Testis (tissue), 3 donors: Measurements from ENCODE around the gene MAP3K20. TPM values are rescaled to one million over a fixed set of nuclear protein-coding genes. Genes with fewer than 3 reads are reported as not detected.
A peak's percentile ranks its signal among the peaks of the same experiment; 100 is the strongest.

Experiments used
- DNase-seq: peaks from one replicate; pipeline ENCODE4 v3.0.0-alpha.2; 2019
- H3K27ac ChIP-seq, 2 donors: fragments of 200-600 bp; sonication (generic); one replicate each; pipeline ENCODE4 v1.5.1; 2019
- H3K27me3 ChIP-seq: fragments of 200-600 bp; sonication (generic); one replicate; pipeline ENCODE4 v1.5.1; 2019
- H3K36me3 ChIP-seq: fragments of 200-600 bp; sonication (generic); one replicate; pipeline ENCODE4 v1.5.1; 2017; ENCODE audit warnings: low read depth; ENCODE audit errors: missing control alignments
- H3K4me1 ChIP-seq: fragments of 200-600 bp; sonication (generic); one replicate; pipeline ENCODE4 v1.5.1; 2019
- H3K4me3 ChIP-seq, 2 donors: fragments of 200-600 bp; sonication (generic); one replicate each; pipeline ENCODE4 v1.5.1; 2017 to 2019
- H3K9me3 ChIP-seq: fragments of 200-600 bp; sonication (generic); one replicate; pipeline ENCODE4 v1.5.1; 2017
- CTCF ChIP-seq, 3 experiments: fragments of 450-650 bp in 2 of 3; fragments of 200-600 bp in 1 of 3; sonication (generic) in 1 of 3; IDR thresholded peaks; one replicate each; pipeline ENCODE4 v1.5.1; 2016 to 2019; ENCODE audit warnings: antibody characterized with exemption in 3 of 3, mild to moderate bottlenecking in 2 of 3, moderate library complexity in 1 of 3
- POLR2A ChIP-seq: fragments of 450-650 bp; IDR thresholded peaks from one replicate; pipeline ENCODE4 v1.6.1; 2017; ENCODE audit warnings: antibody characterized with exemption, mild to moderate bottlenecking, moderate library complexity
- WGBS, 2 donors: methylation state at CpG; one replicate each; pipeline ENCODE4 v1.1.5; 2018; 5-methylcytosine and 5-hydroxymethylcytosine counted together
- intact Hi-C: fragments of 100-400 bp; cut with DNase I; formaldehyde crosslinking; loops from one replicate; pipeline ENCODE4 v1.15.1; 2023; ENCODE audit warnings: low total_unique reads
- polyA plus RNA-seq: library from polyadenylated mRNA; stranded (reverse); fragments of 350-450 nt; fragmentation: Illumina TruSeq; extraction: RNeasy Lipid Tissue Mini Kit (QIAGEN cat#74804); gene quantifications from one replicate; pipeline ENCODE4 v1.2.3, GENCODE V29; 2014; ENCODE audit warnings: low read depth, low replicate concordance; ENCODE audit not compliant: insufficient read depth
- total RNA-seq, 2 donors: library from RNA; depleted of rRNA; stranded (reverse); fragments of >200 nt; gene quantifications; one replicate each; pipeline ENCODE4 v1.2.3, GENCODE V29; 2016

The MAP3K20 gene
- total and polyA plus RNA-seq, 3 donors from 2014 or later = 20.7 to 30.8 (median 25.3) TPM

- H3K27ac ChIP-seq = no peak overlapping the region
- no peaks in the 10 kb centered on the region for H3K27me3 ChIP-seq
- 79 to 80% methylated on average over 6 of the region's 6 CpGs for WGBS, 2 donors
- no peaks in the 10 kb centered on the region for H3K4me1 ChIP-seq
- no peaks in the 10 kb centered on the region for H3K36me3 ChIP-seq
- no peak overlapping the region for H3K4me3 ChIP-seq
- no peak for DNase-seq
- no peaks in the 10 kb centered on the region for H3K9me3 ChIP-seq
- TF ChIP-seq POLR2A = no peak
- no peak for TF ChIP-seq CTCF (IDR thresholded peaks at IDR 0.05)
- intact Hi-C loops = no loop called here
Measured at GRCh38 chr2:173066887-173067676, 8.6 kb upstream of the MAP3K20 start.

- no peaks in the 10 kb centered on the region for H3K36me3 ChIP-seq
- TF ChIP-seq POLR2A = no peak
- TF ChIP-seq CTCF (IDR thresholded peaks at IDR 0.05) = no peak
- peak; percentile 21 for DNase-seq
- intact Hi-C loops = no loop called here
- peak overlapping the region; percentile 93 to 99 for H3K27ac ChIP-seq
- peak overlapping the region; percentile 74 to 95 for H3K4me3 ChIP-seq
- H3K27me3 ChIP-seq = no peaks in the 10 kb centered on the region
- H3K4me1 ChIP-seq = peaks cover 17% of the 10 kb centered on the region
- H3K9me3 ChIP-seq = no peaks in the 10 kb centered on the region
- 4 to 18% methylated on average over 7 to 20 of the region's 25 CpGs for WGBS, 2 donors
Measured at GRCh38 chr2:173075056-173075780, 428 bp upstream of the MAP3K20 start.

- Histone ChIP-seq H3K36me3 (no peaks in the 10 kb centered on the region), H3K27ac (peak overlapping the region; percentile 93 to 99), H3K4me3 (peak overlapping the region; percentile 74 to 95), H3K9me3 (no peaks in the 10 kb centered on the region), H3K27me3 (no peaks in the 10 kb centered on the region), H3K4me1 (peaks cover 17% of the 10 kb centered on the region)
- peak; percentile 67 for DNase-seq
- TF ChIP-seq CTCF (IDR thresholded peaks at IDR 0.05) = no peak
- no peak for TF ChIP-seq POLR2A
- intact Hi-C loops = no loop called here
- WGBS, 2 donors = 0 to 1% methylated on average over 23 to 27 of the region's 27 CpGs
Measured at GRCh38 chr2:173076581-173077345, 1.1 kb downstream of the MAP3K20 start.

- no peak for TF ChIP-seq POLR2A
- no peaks in the 10 kb centered on the region for H3K36me3 ChIP-seq
- no peaks in the 10 kb centered on the region for H3K9me3 ChIP-seq
- peak overlapping the region in 1 of 2 donors; percentile 74 for H3K4me3 ChIP-seq
- intact Hi-C loops = no loop called here
- H3K4me1 ChIP-seq = peaks cover 18% of the 10 kb centered on the region
- WGBS, 2 donors = 35 to 40% methylated on average over 5 of the region's 5 CpGs
- no peak for DNase-seq
- H3K27ac ChIP-seq = peak overlapping the region; percentile 93 to 99
- no peaks in the 10 kb centered on the region for H3K27me3 ChIP-seq
Measured at GRCh38 chr2:173077506-173078177, 2.0 kb downstream of the MAP3K20 start.
